GM12878 (cell line): ENCODE data around the gene CMSS1. TPM values are rescaled to one million over a fixed set of nuclear protein-coding genes. Genes with fewer than 3 reads are reported as not detected.

Source experiments
- ATAC-seq: fragments of 200-7000 bp; cut with Tn5 transposase; 3 replicates; pipeline ENCODE4 v1.9.1; 2020; ENCODE audit warnings: mild to moderate bottlenecking, moderate library complexity
- BruUV-seq: library from RNA; stranded (reverse); fragments of 400-500 nt; replicated peaks from 2 replicates; lab custom pipeline; 2021; lab: Mats Ljungman, UMichigan
- CTCF ChIA-PET: fragments of 300-600 bp; sonication (Branson Sonifier 250); formaldehyde crosslinking; extraction: SDS; loops from one replicate; lab custom pipeline; 2021; ENCODE audit warnings: inconsistent platforms; lab: Yijun Ruan, JAX
- POLR2A ChIA-PET: fragments of 350-600 bp; formaldehyde crosslinking; extraction: SDS; loops from one replicate; lab custom pipeline; 2021; ENCODE audit warnings: inconsistent platforms; lab: Charles Lee
- RAD21 ChIA-PET: fragments of 300-600 bp; sonication (Branson Sonifier 250); formaldehyde crosslinking; loops from one replicate; lab custom pipeline; 2023; ENCODE audit warnings: antibody characterized with exemption; ENCODE audit not compliant: unreplicated experiment; lab: Charles Lee
- SMC1A ChIA-PET: fragments of 300-600 bp; sonication (Branson Sonifier 250); formaldehyde crosslinking; loops from one replicate; lab custom pipeline; 2023; ENCODE audit not compliant: unreplicated experiment, uncharacterized antibody; lab: Charles Lee
- DNase-seq: peaks from one replicate; pipeline ENCODE4 v3.0.0-alpha.2; 2011; ENCODE audit warnings: low read depth, low spot score
- FAIRE-seq: peaks from 3 replicates; lab custom pipeline; 2011; peaks lifted over from hg19 to GRCh38; lab: Jason Lieb, UNC
- H2AFZ ChIP-seq: 2 replicates; pipeline ENCODE4 v1.6.0; 2011; ENCODE audit warnings: low read depth, low read length, control low read depth; ENCODE audit not compliant: control insufficient read depth
- H3K27ac ChIP-seq: 2 replicates; pipeline ENCODE4 v1.5.1; 2011; ENCODE audit warnings: control low read depth; ENCODE audit not compliant: control insufficient read depth, insufficient read depth
- H3K27me3 ChIP-seq, 2 experiments: replicated peaks in 1 of 2; 2 replicates each; pipeline versions ENCODE4 v1.6.0 to v1.6.1; 2011; ENCODE audit warnings: low read length in 1 of 2; ENCODE audit not compliant: control insufficient read depth in 2 of 2, insufficient read depth in 2 of 2
- H3K36me3 ChIP-seq, 2 experiments: 2 replicates each; pipeline ENCODE4 v1.5.1; 2011; ENCODE audit warnings: low read length in 1 of 2; ENCODE audit not compliant: control insufficient read depth in 2 of 2, insufficient read depth in 2 of 2
- H3K4me1 ChIP-seq: 2 replicates; pipeline ENCODE4 v1.6.1; 2011; ENCODE audit warnings: mild to moderate bottlenecking, low read length, moderate library complexity, mixed read lengths; ENCODE audit not compliant: control insufficient read depth, insufficient read depth
- H3K4me2 ChIP-seq: 2 replicates; pipeline ENCODE4 v1.6.0; 2011; ENCODE audit warnings: control low read depth; ENCODE audit not compliant: control insufficient read depth, insufficient read depth
- H3K4me3 ChIP-seq: fragments of 200-600 bp; sonication (generic); 2 replicates; pipeline ENCODE4 v1.5.1; 2016
- H3K79me2 ChIP-seq: 2 replicates; pipeline ENCODE4 v1.6.0; 2011; ENCODE audit warnings: low read length; ENCODE audit not compliant: control insufficient read depth, insufficient read depth
- H3K9ac ChIP-seq: 2 replicates; pipeline ENCODE4 v1.8.0; 2011; ENCODE audit warnings: low read length, control low read depth, mixed read lengths; ENCODE audit not compliant: control insufficient read depth, insufficient read depth
- H3K9me3 ChIP-seq: replicated peaks from 3 replicates; pipeline ENCODE4 v1.5.1; 2011; ENCODE audit warnings: mild to moderate bottlenecking, low read length; ENCODE audit not compliant: control insufficient read depth, insufficient read depth
- H4K20me1 ChIP-seq: 2 replicates; pipeline ENCODE4 v1.6.0; 2011; ENCODE audit not compliant: control insufficient read depth, insufficient read depth
- BMI1 ChIP-seq: fragments of 450-650 bp; IDR thresholded peaks from 2 replicates; pipeline ENCODE4 v1.6.1; 2016; ENCODE audit warnings: mild to moderate bottlenecking, moderate library complexity, borderline replicate concordance
- MYC ChIP-seq: IDR thresholded peaks from 2 replicates; pipeline ENCODE4 v1.6.1; 2011; ENCODE audit warnings: mild to moderate bottlenecking, low read length, moderate library complexity, inconsistent platforms; ENCODE audit not compliant: insufficient read depth, insufficient replicate concordance, insufficient read length, severe bottlenecking
- NBN ChIP-seq: fragments of 450-650 bp; IDR thresholded peaks from 2 replicates; pipeline ENCODE4 v1.6.1; 2016
- ZNF207 ChIP-seq: fragments of 450-650 bp; IDR thresholded peaks from 2 replicates; pipeline ENCODE4 v1.6.1; 2014; ENCODE audit warnings: antibody characterized with exemption, mild to moderate bottlenecking, borderline replicate concordance
- WGBS: methylation state at CpG from one replicate; pipeline ENCODE4 v1.1.6; 2016; ENCODE audit warnings: low lambda C conversion rate; ENCODE audit not compliant: insufficient replicate concordance, insufficient coverage; ENCODE audit errors: missing lambda C conversion rate; 5-methylcytosine and 5-hydroxymethylcytosine counted together
- in situ Hi-C: fragments of 300-500 bp; cut with MboI; formaldehyde crosslinking; loops from 9 replicates; pipeline ENCODE4 v1.14.3; 2018; ENCODE audit warnings: mixed read lengths
- intact Hi-C: fragments of 100-400 bp; cut with micrococcal nuclease; formaldehyde crosslinking; loops from one replicate; pipeline ENCODE4 v1.14.2; 2022; ENCODE audit not compliant: unreplicated experiment
- polyA plus RNA-seq, 11 experiments: library from polyadenylated mRNA; depleted of rRNA in 4 of 11; unstranded in 6 of 11; stranded (reverse) in 5 of 11; fragments of >200 nt; fragmentation: Nextera tagmentation in 4 of 11; fragmentation: Illumina TruSeq in 1 of 11; extraction: Ambion mirVana in 4 of 11; extraction: Trizol in 1 of 11; gene quantifications; 1 replicate in 1 of 11; 2 replicates in 10 of 11; pipeline versions ENCODE4 v1.2.1 to v1.2.3, GENCODE V29; 2011 to 2016; ENCODE audit warnings: inconsistent platforms in 2 of 11, missing spikeins in 2 of 11, low read depth in 1 of 11
- total RNA-seq, 4 experiments: library from RNA; depleted of rRNA in 3 of 4; stranded (reverse); fragments of >200 nt in 3 of 4; fragmentation: Illumina TruSeq in 1 of 4; extraction: Trizol in 1 of 4; gene quantifications; 2 replicates each; pipeline versions ENCODE4 v1.2.1 to v1.2.3, GENCODE V29; 2013 to 2021
- TF ChIP-seq, protein P1 (sequence below): IDR thresholded peaks from 2 replicates; pipeline ENCODE4 v1.6.1; 2012; ENCODE audit warnings: improper control_type of control experiment, low read depth, low read length; ENCODE audit not compliant: insufficient replicate concordance
- TF ChIP-seq, protein P2 (sequence below): IDR thresholded peaks from 2 replicates; pipeline ENCODE4 v1.6.1; 2011; ENCODE audit warnings: mild to moderate bottlenecking, low read depth, low read length, moderate library complexity; ENCODE audit not compliant: insufficient replicate concordance

Gene CMSS1
- total and polyA plus RNA-seq, 10 of the 15 experiments (the other 5 are each of a cell fraction or from before 2014, with no cell fraction given), result 31.0 to 118 (median 70.1) TPM

- TF ChIP-seq, protein P1, sequence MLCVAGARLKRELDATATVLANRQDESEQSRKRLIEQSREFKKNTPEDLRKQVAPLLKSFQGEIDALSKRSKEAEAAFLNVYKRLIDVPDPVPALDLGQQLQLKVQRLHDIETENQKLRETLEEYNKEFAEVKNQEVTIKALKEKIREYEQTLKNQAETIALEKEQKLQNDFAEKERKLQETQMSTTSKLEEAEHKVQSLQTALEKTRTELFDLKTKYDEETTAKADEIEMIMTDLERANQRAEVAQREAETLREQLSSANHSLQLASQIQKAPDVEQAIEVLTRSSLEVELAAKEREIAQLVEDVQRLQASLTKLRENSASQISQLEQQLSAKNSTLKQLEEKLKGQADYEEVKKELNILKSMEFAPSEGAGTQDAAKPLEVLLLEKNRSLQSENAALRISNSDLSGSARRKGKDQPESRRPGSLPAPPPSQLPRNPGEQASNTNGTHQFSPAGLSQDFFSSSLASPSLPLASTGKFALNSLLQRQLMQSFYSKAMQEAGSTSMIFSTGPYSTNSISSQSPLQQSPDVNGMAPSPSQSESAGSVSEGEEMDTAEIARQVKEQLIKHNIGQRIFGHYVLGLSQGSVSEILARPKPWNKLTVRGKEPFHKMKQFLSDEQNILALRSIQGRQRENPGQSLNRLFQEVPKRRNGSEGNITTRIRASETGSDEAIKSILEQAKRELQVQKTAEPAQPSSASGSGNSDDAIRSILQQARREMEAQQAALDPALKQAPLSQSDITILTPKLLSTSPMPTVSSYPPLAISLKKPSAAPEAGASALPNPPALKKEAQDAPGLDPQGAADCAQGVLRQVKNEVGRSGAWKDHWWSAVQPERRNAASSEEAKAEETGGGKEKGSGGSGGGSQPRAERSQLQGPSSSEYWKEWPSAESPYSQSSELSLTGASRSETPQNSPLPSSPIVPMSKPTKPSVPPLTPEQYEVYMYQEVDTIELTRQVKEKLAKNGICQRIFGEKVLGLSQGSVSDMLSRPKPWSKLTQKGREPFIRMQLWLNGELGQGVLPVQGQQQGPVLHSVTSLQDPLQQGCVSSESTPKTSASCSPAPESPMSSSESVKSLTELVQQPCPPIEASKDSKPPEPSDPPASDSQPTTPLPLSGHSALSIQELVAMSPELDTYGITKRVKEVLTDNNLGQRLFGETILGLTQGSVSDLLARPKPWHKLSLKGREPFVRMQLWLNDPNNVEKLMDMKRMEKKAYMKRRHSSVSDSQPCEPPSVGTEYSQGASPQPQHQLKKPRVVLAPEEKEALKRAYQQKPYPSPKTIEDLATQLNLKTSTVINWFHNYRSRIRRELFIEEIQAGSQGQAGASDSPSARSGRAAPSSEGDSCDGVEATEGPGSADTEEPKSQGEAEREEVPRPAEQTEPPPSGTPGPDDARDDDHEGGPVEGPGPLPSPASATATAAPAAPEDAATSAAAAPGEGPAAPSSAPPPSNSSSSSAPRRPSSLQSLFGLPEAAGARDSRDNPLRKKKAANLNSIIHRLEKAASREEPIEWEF, result no peak
These were observed 264.5 kb downstream of the CMSS1 start (continued) for GRCh38 chr3:100081986-100082692.

DNA sequence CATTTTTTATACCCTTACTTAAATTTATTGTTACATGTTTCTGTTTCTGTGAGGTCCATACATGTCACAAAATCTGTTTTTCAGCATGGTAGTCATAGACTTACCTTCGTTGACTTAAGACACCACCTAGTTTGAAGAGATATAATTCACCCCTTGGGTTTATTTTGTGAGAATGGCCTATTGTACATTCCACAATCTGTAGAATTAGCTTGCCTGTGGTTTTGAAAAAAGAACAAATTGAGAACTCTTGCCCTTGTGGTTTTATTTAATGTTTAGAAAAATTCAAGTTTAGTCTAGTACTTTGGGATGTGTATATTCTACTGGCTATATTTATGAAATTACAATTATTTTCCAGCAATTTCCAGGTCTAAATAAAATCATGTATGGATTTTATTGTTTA lies 265.1 kb downstream of the CMSS1 start:
- BruUV-seq, result no TSS peak
- Histone ChIP-seq H3K9ac (no peak overlapping the region), H3K4me1 (peaks cover 4% of the 10 kb centered on the region), H2AFZ (no peak overlapping the region), H3K27me3 (no peaks in the 10 kb centered on the region), H3K36me3 (no peaks in the 10 kb centered on the region), H4K20me1 (no peaks in the 10 kb centered on the region), H3K4me2 (no peak overlapping the region), H3K27ac (no peak overlapping the region), H3K9me3 (no peaks in the 10 kb centered on the region), H3K4me3 (no peak overlapping the region), H3K79me2 (no peaks in the 10 kb centered on the region)
- TF ChIP-seq NBN, result no peak
- TF ChIP-seq, protein P2, sequence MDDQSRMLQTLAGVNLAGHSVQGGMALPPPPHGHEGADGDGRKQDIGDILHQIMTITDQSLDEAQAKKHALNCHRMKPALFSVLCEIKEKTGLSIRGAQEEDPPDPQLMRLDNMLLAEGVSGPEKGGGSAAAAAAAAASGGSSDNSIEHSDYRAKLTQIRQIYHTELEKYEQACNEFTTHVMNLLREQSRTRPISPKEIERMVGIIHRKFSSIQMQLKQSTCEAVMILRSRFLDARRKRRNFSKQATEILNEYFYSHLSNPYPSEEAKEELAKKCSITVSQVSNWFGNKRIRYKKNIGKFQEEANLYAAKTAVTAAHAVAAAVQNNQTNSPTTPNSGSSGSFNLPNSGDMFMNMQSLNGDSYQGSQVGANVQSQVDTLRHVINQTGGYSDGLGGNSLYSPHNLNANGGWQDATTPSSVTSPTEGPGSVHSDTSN, result no peak
- TF ChIP-seq MYC, result no peak
- no peak for TF ChIP-seq BMI1
- TF ChIP-seq ZNF207, result no peak
- TF ChIP-seq, protein P1, result no peak
- FAIRE-seq (no peak), ATAC-seq (no peak), DNase-seq (no peak)
- in situ Hi-C loops, result no loop called here
- ChIA-PET RAD21 (no interaction called here), POLR2A (no interaction called here), SMC1A (interaction anchor here (0.5 kb wide), 1 partner anchor 235 kb away, joined by 3 read pairs; no protein-coding TSS in a partner anchor), CTCF (interaction anchor here (0.9 to 1.5 kb wide), 3 partner anchors 9 to 28 kb away, joined by 3 read pairs; no protein-coding TSS in a partner anchor)
- intact Hi-C loops, result no loop called here
- WGBS, result 95% methylated on average over 1 of the region's 1 CpG
